Karpas-422 (cell line): ENCODE results near the gene KRTAP5-11. TPM values are rescaled to one million over a fixed set of nuclear protein-coding genes. Genes with fewer than 3 reads are reported as not detected.
"Not testable (repeated sequence)": the region's sequence is repeated elsewhere in the genome, so short reads cannot be mapped to it uniquely, and the experiment has no call there.

ENCODE experiments used
- DNase-seq: peaks from one replicate; pipeline ENCODE4 v3.0.0-alpha.2; 2015
- H2AFZ ChIP-seq: fragments of 200-600 bp; sonication (generic); 2 replicates; pipeline ENCODE4 v1.6.1; 2014; ENCODE audit warnings: antibody characterized with exemption, low read length, mixed read lengths
- H3K27ac ChIP-seq: fragments of 200-600 bp; sonication (generic); 2 replicates; pipeline ENCODE4 v1.5.1; 2014; ENCODE audit warnings: mild to moderate bottlenecking, low read length, moderate library complexity
- H3K27me3 ChIP-seq: fragments of 200-600 bp; sonication (generic); 2 replicates; pipeline ENCODE4 v1.6.1; 2014; ENCODE audit warnings: low read length, mixed read lengths
- H3K36me3 ChIP-seq: fragments of 200-600 bp; sonication (generic); 2 replicates; pipeline ENCODE4 v1.6.1; 2014; ENCODE audit warnings: low read length, mixed read lengths; ENCODE audit not compliant: insufficient read depth
- H3K4me1 ChIP-seq: fragments of 200-600 bp; sonication (generic); 2 replicates; pipeline ENCODE4 v1.6.1; 2014; ENCODE audit warnings: mild to moderate bottlenecking, low read length, mixed read lengths
- H3K4me2 ChIP-seq: fragments of 200-600 bp; sonication (generic); 2 replicates; pipeline ENCODE4 v1.6.1; 2014; ENCODE audit warnings: low read length, low read depth, mild to moderate bottlenecking; ENCODE audit not compliant: poor library complexity, severe bottlenecking
- H3K4me3 ChIP-seq: fragments of 200-600 bp; sonication (generic); 2 replicates; pipeline ENCODE4 v1.5.1; 2014; ENCODE audit warnings: mild to moderate bottlenecking, antibody characterized with exemption, low read length, mixed read lengths
- H3K79me2 ChIP-seq: fragments of 200-600 bp; sonication (generic); 2 replicates; pipeline ENCODE4 v1.6.1; 2014; ENCODE audit warnings: mild to moderate bottlenecking, low read length, mixed read lengths
- H3K9ac ChIP-seq: fragments of 200-600 bp; sonication (generic); 2 replicates; pipeline ENCODE4 v1.6.0; 2014; ENCODE audit warnings: low read length
- H3K9me2 ChIP-seq: fragments of 200-600 bp; sonication (generic), shearing (Covaris generic); replicated peaks from 2 replicates; pipeline ENCODE4 v1.6.0; 2014; ENCODE audit warnings: mild to moderate bottlenecking, low read length, moderate library complexity; ENCODE audit not compliant: insufficient read depth
- H3K9me3 ChIP-seq: fragments of 300-700, 200-600 bp; sonication (generic); 2 replicates; pipeline ENCODE4 v1.6.1; 2014; ENCODE audit warnings: low read length, mixed read lengths
- H4K20me1 ChIP-seq: fragments of 200-600 bp; sonication (generic); 2 replicates; pipeline ENCODE4 v1.6.1; 2014; ENCODE audit warnings: mild to moderate bottlenecking, antibody characterized with exemption, low read length, low read depth; ENCODE audit not compliant: insufficient read depth
- total RNA-seq: library from RNA; depleted of rRNA; stranded (reverse); fragments of >200 nt; shearing (Covaris generic); gene quantifications from 2 replicates; pipeline ENCODE4 v1.2.3, GENCODE V29; 2014; ENCODE audit warnings: low replicate concordance

KRTAP5-11 gene
- total RNA-seq, 1 experiment from 2014 or later: not detected

- not testable (repeated sequence) for H3K4me1 ChIP-seq, H3K9me2 ChIP-seq, H3K9ac ChIP-seq, H3K4me3 ChIP-seq, H3K4me2 ChIP-seq, H3K79me2 ChIP-seq, H2AFZ ChIP-seq, H3K27me3 ChIP-seq, H3K9me3 ChIP-seq, DNase-seq, H3K27ac ChIP-seq, H4K20me1 ChIP-seq, H3K36me3 ChIP-seq
Observed at GRCh38 chr11:71566626-71567599, 15.8 kb downstream of the KRTAP5-11 start.

GRCh38 chr11:71566081-71566620 lies 16.5 kb downstream of the KRTAP5-11 start:
- Histone ChIP-seq H4K20me1 (no peaks in the 10 kb centered on the region), H3K9me2 (no peaks in the 10 kb centered on the region), H3K79me2 (no peaks in the 10 kb centered on the region), H3K4me3 (no peak overlapping the region), H3K27ac (no peak overlapping the region), H3K36me3 (no peaks in the 10 kb centered on the region), H3K9me3 (no peaks in the 10 kb centered on the region), H3K9ac (no peak overlapping the region), H2AFZ (no peak overlapping the region), H3K4me2 (no peak overlapping the region), H3K4me1 (no peaks in the 10 kb centered on the region), H3K27me3 (no peaks in the 10 kb centered on the region)
- no peak for DNase-seq

- Histone ChIP-seq H3K27ac (no peak within 1 kb of the TSS), H3K79me2 (no peaks in the 10 kb centered on the region), H3K9ac (no peak within 1 kb of the TSS), H3K36me3 (no peaks in the 10 kb centered on the region), H3K9me2 (no peaks in the 10 kb centered on the region), H2AFZ (no peak within 1 kb of the TSS), H3K27me3 (no peaks in the 10 kb centered on the region), H3K4me3 (no peak within 1 kb of the TSS), H3K9me3 (no peaks in the 10 kb centered on the region), H3K4me1 (no peaks in the 10 kb centered on the region), H3K4me2 (no peak within 1 kb of the TSS), H4K20me1 (no peaks in the 10 kb centered on the region)
- DNase-seq: no peak
Observed at GRCh38 chr11:71565263-71565662, 17.4 kb downstream of the KRTAP5-11 start, which contains the start of gene KRTAP5-10. TSS of gene KRTAP5-10 (plus strand) at chr11:71565563. CDS start at chr11:71565588, 25 bp downstream.

GRCh38 chr11:71564430-71564829 lies 18.2 kb downstream of the KRTAP5-11 start:
- Histone ChIP-seq H3K9me3 (no peaks in the 10 kb centered on the region), H3K9ac (no peak overlapping the region), H3K36me3 (no peaks in the 10 kb centered on the region), H3K4me1 (no peaks in the 10 kb centered on the region), H3K27me3 (no peaks in the 10 kb centered on the region), H4K20me1 (no peaks in the 10 kb centered on the region), H3K27ac (no peak overlapping the region), H3K79me2 (no peaks in the 10 kb centered on the region), H3K4me2 (no peak overlapping the region), H2AFZ (no peak overlapping the region), H3K4me3 (no peak overlapping the region), H3K9me2 (no peaks in the 10 kb centered on the region)
- DNase-seq: no peak

- DNase-seq: peak; percentile 72
- Histone ChIP-seq H4K20me1 (no peaks in the 10 kb centered on the region), H2AFZ (no peak overlapping the region), H3K4me1 (no peaks in the 10 kb centered on the region), H3K27ac (no peak overlapping the region), H3K9me2 (no peaks in the 10 kb centered on the region), H3K79me2 (no peaks in the 10 kb centered on the region), H3K4me2 (no peak overlapping the region), H3K9me3 (no peaks in the 10 kb centered on the region), H3K9ac (no peak overlapping the region), H3K36me3 (no peaks in the 10 kb centered on the region), H3K27me3 (no peaks in the 10 kb centered on the region), H3K4me3 (no peak overlapping the region)
Observed at GRCh38 chr11:71563406-71563805, 19.3 kb downstream of the KRTAP5-11 start.

- no peaks in the 10 kb centered on the region for H3K27me3 ChIP-seq
- DNase-seq: no peak
- no peak overlapping the region for H3K27ac ChIP-seq
- H3K9me3 ChIP-seq: no peaks in the 10 kb centered on the region
- H4K20me1 ChIP-seq: no peaks in the 10 kb centered on the region
- no peaks in the 10 kb centered on the region for H3K9me2 ChIP-seq
- H3K79me2 ChIP-seq: no peaks in the 10 kb centered on the region
- H2AFZ ChIP-seq: no peak overlapping the region
- H3K9ac ChIP-seq: no peak overlapping the region
- H3K4me2 ChIP-seq: no peak overlapping the region
- H3K4me3 ChIP-seq: no peak overlapping the region
- no peaks in the 10 kb centered on the region for H3K36me3 ChIP-seq
- no peaks in the 10 kb centered on the region for H3K4me1 ChIP-seq
Observed at GRCh38 chr11:71562120-71562519, 20.6 kb downstream of the KRTAP5-11 start.

- no peak for DNase-seq
- no peaks in the 10 kb centered on the region for H3K9me2 ChIP-seq
- H3K4me1 ChIP-seq: no peaks in the 10 kb centered on the region
- H3K79me2 ChIP-seq: no peaks in the 10 kb centered on the region
- no peaks in the 10 kb centered on the region for H3K9me3 ChIP-seq
- H4K20me1 ChIP-seq: no peaks in the 10 kb centered on the region
- no peak overlapping the region for H3K9ac ChIP-seq
- H3K4me2 ChIP-seq: no peak overlapping the region
- no peak overlapping the region for H2AFZ ChIP-seq
- H3K27me3 ChIP-seq: no peaks in the 10 kb centered on the region
- H3K4me3 ChIP-seq: no peak overlapping the region
- H3K36me3 ChIP-seq: no peaks in the 10 kb centered on the region
- no peak overlapping the region for H3K27ac ChIP-seq
Observed at GRCh38 chr11:71558996-71559395, 23.7 kb downstream of the KRTAP5-11 start.

GRCh38 chr11:71557257-71557656 lies 25.4 kb downstream of the KRTAP5-11 start:
- H3K9me2 ChIP-seq: no peaks in the 10 kb centered on the region
- no peak overlapping the region for H3K4me3 ChIP-seq
- H3K9ac ChIP-seq: no peak overlapping the region
- H3K9me3 ChIP-seq: no peaks in the 10 kb centered on the region
- H3K27ac ChIP-seq: no peak overlapping the region
- DNase-seq: peak; percentile 9
- H3K4me1 ChIP-seq: no peaks in the 10 kb centered on the region
- H3K36me3 ChIP-seq: no peaks in the 10 kb centered on the region
- no peaks in the 10 kb centered on the region for H4K20me1 ChIP-seq
- no peaks in the 10 kb centered on the region for H3K27me3 ChIP-seq
- no peaks in the 10 kb centered on the region for H3K79me2 ChIP-seq
- no peak overlapping the region for H2AFZ ChIP-seq
- H3K4me2 ChIP-seq: no peak overlapping the region
